ENCODE data around the gene DOK1.

DNA sequence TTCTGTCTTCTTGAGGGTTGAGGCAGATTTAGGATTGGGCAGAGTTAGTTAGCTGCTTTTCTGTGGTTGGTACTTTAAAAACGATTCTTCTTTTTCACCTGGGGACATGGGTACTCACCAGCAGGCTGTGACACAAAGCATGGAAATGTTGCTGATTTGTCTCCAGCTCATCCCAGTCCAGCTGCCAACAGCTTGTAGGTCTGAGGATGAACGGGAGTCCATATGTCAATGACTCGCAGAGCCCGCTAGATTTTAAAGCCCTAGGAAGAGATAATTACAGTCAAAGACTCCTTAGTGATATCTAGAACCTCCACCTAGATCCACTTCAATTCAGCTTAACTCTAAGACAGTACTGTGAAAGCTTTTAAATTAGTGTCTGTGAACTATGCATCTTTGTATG lies 20.8 kb downstream of the DOK1 start:
- TF ChIP-seq, protein P1, sequence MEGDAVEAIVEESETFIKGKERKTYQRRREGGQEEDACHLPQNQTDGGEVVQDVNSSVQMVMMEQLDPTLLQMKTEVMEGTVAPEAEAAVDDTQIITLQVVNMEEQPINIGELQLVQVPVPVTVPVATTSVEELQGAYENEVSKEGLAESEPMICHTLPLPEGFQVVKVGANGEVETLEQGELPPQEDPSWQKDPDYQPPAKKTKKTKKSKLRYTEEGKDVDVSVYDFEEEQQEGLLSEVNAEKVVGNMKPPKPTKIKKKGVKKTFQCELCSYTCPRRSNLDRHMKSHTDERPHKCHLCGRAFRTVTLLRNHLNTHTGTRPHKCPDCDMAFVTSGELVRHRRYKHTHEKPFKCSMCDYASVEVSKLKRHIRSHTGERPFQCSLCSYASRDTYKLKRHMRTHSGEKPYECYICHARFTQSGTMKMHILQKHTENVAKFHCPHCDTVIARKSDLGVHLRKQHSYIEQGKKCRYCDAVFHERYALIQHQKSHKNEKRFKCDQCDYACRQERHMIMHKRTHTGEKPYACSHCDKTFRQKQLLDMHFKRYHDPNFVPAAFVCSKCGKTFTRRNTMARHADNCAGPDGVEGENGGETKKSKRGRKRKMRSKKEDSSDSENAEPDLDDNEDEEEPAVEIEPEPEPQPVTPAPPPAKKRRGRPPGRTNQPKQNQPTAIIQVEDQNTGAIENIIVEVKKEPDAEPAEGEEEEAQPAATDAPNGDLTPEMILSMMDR (optimal IDR thresholded peaks at IDR 0.05 in 1 of 3, IDR thresholded peaks at IDR 0.05 in 1 of 3, conservative IDR thresholded peaks at IDR 0.05 in 1 of 3; ENCODE audit: extremely low read depth in 1 of 3, insufficient read depth in 2 of 3, low read length in 3 of 3): no peak
- no peak for TF ChIP-seq EZH2 (IDR thresholded peaks at IDR 0.05; ENCODE audit: low read length)
